Osteocyte (in vitro differentiated cells): ENCODE data around the gene CARD11. TPM values are rescaled to one million over a fixed set of nuclear protein-coding genes. Genes with fewer than 3 reads are reported as not detected.

ENCODE experiments used
- DNase-seq: peaks from one replicate; pipeline ENCODE4 v3.0.0; 2021; ENCODE audit warnings: mixed read lengths; ENCODE audit not compliant: unreplicated experiment; ENCODE audit errors: extremely low spot score
- H3K27ac Mint-ChIP-seq: one replicate; pipeline ENCODE4 v1.8.0; 2021; ENCODE audit warnings: mild to moderate bottlenecking, mixed read lengths; ENCODE audit not compliant: unreplicated experiment
- H3K27me3 Mint-ChIP-seq: one replicate; pipeline ENCODE4 v1.8.0; 2021; ENCODE audit warnings: mixed read lengths; ENCODE audit not compliant: unreplicated experiment
- H3K36me3 Mint-ChIP-seq: one replicate; pipeline ENCODE4 v1.8.0; 2021; ENCODE audit warnings: mixed read lengths; ENCODE audit not compliant: unreplicated experiment
- H3K4me1 Mint-ChIP-seq: one replicate; pipeline ENCODE4 v1.8.0; 2021; ENCODE audit warnings: mixed read lengths; ENCODE audit not compliant: unreplicated experiment
- H3K4me3 Mint-ChIP-seq: one replicate; pipeline ENCODE4 v1.8.0; 2021; ENCODE audit warnings: mild to moderate bottlenecking, moderate library complexity, mixed read lengths; ENCODE audit not compliant: unreplicated experiment
- H3K9me3 Mint-ChIP-seq: one replicate; pipeline ENCODE4 v1.8.0; 2021; ENCODE audit warnings: mixed read lengths; ENCODE audit not compliant: unreplicated experiment
- CTCF ChIP-seq: fragments of 200-600 bp; sonication (generic); IDR thresholded peaks from 2 replicates; pipeline ENCODE4 v1.5.0; 2021; ENCODE audit warnings: antibody characterized with exemption, mild to moderate bottlenecking, moderate library complexity
- total RNA-seq: library from RNA; stranded (reverse); gene quantifications from 2 replicates; pipeline ENCODE4 v1.2.1, GENCODE V29; 2021

CARD11 gene
- total RNA-seq, 1 donor from 2014 or later = 0.24 TPM

DNA sequence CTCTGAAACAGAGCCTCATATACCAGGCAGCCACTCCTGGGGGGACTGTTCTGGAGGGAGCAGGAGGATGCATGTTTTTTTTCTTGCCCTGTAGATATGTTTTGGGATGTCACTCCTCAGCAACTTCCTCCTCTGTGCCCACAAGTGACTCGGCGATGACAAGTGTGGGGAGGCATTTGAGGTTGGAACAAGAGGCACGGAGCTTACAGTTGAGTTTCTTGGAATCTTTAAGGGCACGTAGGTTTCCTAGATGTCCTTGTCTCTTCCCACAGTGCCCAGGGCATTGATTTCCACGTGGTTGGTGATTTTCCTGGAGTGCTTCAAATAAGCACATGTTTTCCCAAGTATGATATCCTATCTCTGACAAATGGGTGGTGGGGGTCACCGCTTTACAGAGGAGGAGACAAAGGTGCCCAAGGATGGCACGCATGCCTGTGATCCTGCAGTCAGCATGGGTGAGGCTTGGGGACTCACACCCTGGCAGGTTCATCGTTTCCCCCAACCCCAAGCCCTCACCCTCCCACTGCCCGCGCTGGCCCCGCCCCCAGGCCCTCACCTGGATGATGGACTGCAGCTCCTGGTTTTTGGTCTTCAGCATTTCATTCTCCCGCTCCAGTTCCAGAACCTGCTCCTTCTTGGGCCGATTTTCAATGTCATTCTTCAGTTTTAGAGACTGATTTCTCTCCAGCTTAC is 104.3 kb downstream of the CARD11 start:
- DNase-seq = peak; percentile 77
- Mint-ChIP-seq H3K4me1 (no peaks in the 10 kb centered on the region), H3K36me3 (no peaks in the 10 kb centered on the region), H3K4me3 (no peak overlapping the region), H3K9me3 (no peaks in the 10 kb centered on the region), H3K27me3 (peaks cover 40% of the 10 kb centered on the region), H3K27ac (no peak overlapping the region)
- no peak for TF ChIP-seq CTCF

GRCh38 chr7:2938514-2939192 is 105.0 kb downstream of the CARD11 start:
- Mint-ChIP-seq H3K36me3 (no peaks in the 10 kb centered on the region), H3K9me3 (no peaks in the 10 kb centered on the region), H3K27me3 (peaks cover 40% of the 10 kb centered on the region), H3K4me1 (peaks cover 4% of the 10 kb centered on the region), H3K27ac (no peak overlapping the region), H3K4me3 (no peak overlapping the region)
- peak; percentile 83 for DNase-seq
- no peak for TF ChIP-seq CTCF

- Mint-ChIP-seq H3K27me3 (peaks cover 40% of the 10 kb centered on the region), H3K4me1 (peaks cover 6% of the 10 kb centered on the region), H3K4me3 (no peak overlapping the region), H3K9me3 (no peaks in the 10 kb centered on the region), H3K27ac (no peak overlapping the region), H3K36me3 (no peaks in the 10 kb centered on the region)
- no peak for TF ChIP-seq CTCF
- DNase-seq = peak; percentile 75
Measured at GRCh38 chr7:2937701-2938513, 105.8 kb downstream of the CARD11 start.

GRCh38 chr7:2936891-2937580 is 106.6 kb downstream of the CARD11 start:
- no peak for TF ChIP-seq CTCF
- Mint-ChIP-seq H3K9me3 (no peaks in the 10 kb centered on the region), H3K27me3 (peaks cover 32% of the 10 kb centered on the region), H3K4me3 (no peak overlapping the region), H3K27ac (no peak overlapping the region), H3K36me3 (no peaks in the 10 kb centered on the region), H3K4me1 (peaks cover 6% of the 10 kb centered on the region)
- no peak for DNase-seq
